Right renal pelvis (tissue), 4 donors: Measurements from ENCODE around the gene CHERP. TPM values are rescaled to one million over a fixed set of nuclear protein-coding genes. Genes with fewer than 3 reads are reported as not detected.
"Not testable (repeated sequence)": the region's sequence is repeated elsewhere in the genome, so short reads cannot be mapped to it uniquely, and the experiment has no call there.

Experiments
- DNase-seq, 4 donors: peaks; one replicate each; pipeline ENCODE4 v3.0.0-alpha.2; 2013; ENCODE audit warnings: low read depth in 4 of 4, low spot score in 3 of 4, missing footprints in 1 of 4
- polyA plus RNA-seq, 4 donors: library from polyadenylated mRNA; unstranded; fragments of 120-200 nt; gene quantifications; one replicate each; pipeline ENCODE4 v1.2.1, GENCODE V29; 2013; ENCODE audit not compliant: insufficient read length in 4 of 4

The CHERP gene
- polyA plus RNA-seq, 4 donors = 35.5 to 49.4 (median 39.5) TPM

DNA sequence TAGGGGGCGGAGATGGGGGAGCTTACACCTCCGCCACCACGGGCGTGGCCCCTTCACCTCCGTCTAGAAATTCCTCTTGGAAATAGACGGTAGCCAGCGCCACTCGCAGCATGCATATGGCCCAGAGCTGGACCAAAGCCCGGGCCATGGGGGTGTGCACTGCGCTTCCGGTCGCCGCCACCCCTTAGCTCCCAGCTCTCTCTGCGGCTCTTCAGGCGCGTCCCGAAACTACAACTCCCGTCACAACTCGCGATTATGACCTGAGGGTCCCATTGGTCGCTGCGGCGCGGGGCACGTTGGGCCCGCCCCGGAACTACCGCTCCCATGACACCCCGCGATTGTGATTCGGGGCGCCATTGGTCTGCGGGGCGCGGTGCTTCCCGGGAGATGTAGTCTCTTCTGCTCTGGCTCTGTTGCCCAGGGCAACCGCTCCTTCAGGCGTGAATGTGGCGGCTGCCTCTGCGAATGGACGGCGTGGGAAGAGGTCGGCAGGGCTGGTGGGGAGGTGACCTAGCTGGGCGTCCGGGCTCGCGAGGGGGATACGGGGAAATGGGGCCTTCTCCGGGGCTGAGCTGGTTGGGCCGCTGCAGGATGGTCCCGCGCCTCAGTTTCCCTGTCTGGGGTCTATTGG is 46.1 kb downstream of the CHERP start, which contains the start of the genes C19orf44 and CALR3:
C19orf44 (plus strand) TSS at position 413 of the 631 bp plus-strand sequence. CDS start 4,399 bp downstream, outside the sequence.
CALR3 (minus strand) TSS at position 186 of the 631 bp plus-strand sequence; CDS start at position 148, 38 bp downstream.
- peak; percentile 93 to 98 (median 97) for DNase-seq

DNA sequence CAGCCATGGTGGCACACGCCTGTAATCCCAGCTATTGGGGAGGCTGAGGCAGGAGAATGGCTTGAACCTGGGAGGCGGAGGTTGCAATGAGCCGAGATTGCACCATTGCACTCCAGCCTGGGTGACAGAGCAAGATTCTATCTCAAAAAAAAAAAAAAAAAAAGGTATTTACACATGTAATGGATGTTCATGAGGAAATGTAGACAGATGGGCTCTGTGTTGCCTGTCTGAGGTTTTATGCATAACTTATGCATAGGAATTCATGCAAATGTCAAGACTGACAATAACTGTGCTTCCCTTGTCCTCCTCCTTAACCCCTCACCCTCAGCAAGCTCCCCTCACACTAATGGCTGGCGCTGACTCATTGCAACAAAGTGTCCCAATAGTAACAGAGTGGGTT is 55.8 kb downstream of the CHERP start:
- not testable (repeated sequence) for DNase-seq

DNA sequence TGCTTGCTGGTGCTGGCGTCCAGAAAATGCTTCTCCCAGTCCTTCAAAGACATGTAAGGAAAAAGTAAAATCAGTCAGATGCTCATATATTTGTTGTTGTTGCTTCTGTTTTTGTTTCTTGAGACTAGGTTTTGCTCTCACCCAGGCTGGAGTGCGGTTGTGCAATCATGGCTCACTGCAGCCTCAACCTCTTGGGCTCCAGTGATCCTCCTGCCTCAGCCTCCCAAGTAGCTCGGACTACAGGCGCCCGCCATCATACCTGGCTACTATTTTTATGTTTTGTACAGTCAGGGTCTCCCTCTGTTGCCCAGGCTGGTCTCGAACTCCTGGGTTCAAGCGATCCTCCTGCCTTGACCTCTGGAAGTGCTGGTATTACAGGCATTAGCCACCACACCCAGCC is 59.5 kb downstream of the CHERP start:
- DNase-seq = no peak

DNA sequence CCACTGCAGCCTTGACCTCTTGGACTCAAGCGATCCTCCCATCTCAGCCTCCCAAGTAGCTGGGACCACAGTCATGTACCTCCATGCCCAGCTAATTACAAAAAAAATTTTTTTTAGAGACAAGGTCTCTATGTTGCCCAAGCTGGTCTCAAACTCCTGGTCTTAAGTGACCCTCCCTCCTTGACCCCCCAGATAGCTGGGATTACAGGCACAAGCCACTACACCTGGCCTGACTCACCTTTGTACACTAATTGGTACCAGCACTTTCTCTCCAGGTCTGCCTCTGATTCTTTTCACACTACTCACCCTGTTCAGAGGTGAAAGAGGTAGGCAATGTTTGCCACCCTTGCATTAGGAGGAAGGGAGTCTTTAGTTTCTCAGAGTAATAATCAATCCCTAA is 64.9 kb downstream of the CHERP start:
- DNase-seq = no peak

DNA sequence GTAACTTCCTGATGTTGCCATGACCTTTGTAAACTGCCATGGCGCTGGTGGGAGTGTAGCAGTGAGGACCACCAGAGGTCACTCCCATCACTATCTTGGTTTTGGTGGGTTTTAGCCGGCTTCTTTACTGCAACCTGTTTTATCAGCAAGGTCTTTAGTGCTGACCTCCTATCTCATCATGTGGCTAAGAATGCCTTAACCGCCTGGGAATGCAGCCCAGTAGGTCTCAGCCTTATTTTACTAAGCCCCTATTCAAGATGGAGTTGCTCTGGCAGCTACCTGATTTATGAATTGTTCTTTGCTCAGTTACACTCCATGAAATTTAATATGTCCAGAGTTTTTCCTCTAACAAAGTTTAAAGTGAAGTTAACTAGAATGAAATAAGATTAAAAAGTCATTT is 65.8 kb downstream of the CHERP start:
- DNase-seq = no peak

DNA sequence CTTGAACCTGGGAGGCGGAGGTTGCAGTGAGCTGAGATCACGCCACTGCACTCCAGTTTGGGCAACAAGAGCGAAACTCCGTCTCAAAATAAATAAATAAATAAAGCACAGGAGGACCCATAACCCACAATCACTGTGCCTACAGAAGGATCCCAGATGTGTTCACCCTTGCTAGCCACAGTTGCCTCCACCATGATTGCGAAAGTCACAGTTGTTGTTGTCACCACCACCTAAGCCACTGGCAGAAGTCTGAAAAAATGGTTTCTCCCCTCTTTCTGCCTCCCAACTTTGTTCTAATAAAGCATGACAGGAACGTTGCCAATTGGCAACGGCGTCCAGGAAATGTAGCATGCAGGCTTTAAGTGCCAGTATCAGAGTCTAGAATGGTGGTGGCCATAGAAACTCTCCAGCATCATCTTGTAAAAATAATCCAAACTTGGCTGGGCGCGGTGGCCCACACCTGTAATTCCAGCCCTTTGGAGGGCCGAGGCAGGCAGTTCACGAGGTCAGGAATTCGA is 68.3 kb downstream of the CHERP start:
- DNase-seq = no peak

DNA sequence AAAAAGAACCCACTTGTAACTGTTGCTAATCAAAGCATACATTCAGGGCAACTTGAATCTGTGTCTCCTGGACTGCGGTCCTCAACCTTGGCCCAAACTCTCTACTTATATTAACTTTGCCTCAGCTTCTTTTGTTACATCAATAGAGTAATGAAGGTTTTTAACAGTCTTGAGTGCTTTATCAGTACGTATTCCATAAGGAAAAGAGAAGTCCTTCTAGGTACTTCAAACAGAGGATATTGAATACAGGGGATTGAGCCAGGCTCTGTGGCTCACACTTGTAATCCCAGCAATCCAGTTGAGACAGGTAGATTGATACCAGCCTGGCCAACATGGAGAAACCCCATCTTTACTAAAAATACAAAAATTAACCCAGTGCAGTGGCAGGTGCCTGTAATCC is 69.2 kb downstream of the CHERP start:
- no peak for DNase-seq

DNA sequence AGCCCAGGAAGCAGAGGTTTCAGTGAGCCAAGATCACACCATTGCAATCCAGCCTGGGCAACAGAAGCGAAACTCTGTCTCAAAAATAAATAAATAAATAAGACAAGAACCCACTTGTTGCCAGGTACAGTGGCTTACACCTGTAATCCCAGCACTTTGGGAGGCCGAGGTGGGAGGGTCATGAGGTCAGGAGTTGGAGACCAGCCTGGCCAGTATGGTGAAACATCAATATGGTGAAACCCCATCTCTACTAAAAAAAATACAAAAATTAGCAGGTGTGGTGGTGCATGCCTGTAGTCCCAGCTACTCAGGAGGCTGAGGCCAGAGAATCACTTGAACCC is 69.7 kb downstream of the CHERP start:
- not testable (repeated sequence) for DNase-seq

DNA sequence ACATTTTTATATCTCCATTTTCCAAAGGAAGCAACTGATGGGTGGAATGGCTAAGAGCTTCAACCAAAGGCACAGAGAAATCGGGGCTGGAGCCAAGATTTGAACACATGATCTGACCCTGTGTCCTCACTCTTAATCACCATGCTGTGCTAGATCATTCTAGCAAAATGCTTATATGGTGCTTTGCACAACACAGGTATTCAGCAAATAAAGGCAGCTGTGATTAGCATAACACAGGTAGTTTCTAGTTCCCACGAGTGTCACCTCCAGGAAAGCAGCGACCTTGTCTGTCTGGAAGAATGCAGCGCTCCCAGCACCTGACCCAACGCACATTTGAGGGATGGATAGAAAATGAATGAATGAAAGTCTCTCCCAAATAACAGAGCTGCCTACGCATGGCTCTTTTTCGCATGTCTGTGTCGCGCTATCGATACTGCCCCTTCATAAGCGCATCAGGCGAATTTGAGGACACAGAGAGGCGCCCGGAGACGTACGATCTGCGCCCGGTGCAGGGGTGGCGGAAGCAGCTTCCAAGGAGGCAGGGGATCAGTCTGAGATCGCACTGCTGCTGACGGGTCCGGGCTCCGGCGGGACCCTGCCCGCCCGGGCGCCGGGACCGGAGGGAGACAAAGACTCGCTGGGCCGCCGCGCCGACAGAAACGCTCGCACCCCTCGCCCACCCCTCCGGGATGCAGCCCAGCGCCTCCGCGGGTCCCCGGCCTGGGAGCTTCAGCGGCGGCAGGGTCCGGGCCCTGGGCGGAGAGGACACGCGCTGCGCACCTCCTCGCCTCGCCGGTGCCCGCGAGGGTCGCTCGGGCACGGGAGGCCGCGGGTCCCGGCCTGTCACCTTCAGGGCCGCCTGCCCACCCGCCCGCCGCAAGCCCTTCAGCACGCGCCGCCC is 71.1 kb downstream of the CHERP start:
- DNase-seq = no peak

DNA sequence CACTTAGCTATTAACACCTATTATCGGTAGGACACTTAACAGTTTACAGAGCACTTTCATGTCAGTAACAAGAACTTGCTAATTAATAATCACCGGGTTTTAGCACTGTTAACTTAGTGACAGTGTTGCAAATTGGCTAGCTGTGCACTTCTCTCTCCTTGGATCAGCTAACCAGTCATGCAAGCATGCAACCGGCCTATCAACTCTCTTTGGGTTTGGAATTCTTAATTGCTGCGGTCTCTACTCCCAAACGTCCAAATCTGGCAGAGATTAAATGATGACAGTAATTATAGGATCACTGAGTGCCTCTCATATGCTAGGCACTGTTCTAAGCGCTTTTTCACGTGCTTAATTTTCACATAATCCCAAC is 71.7 kb downstream of the CHERP start:
- DNase-seq = no peak

Other genes with a start within 250 kb of the CHERP start
- 10 to 100 TPM; 22.5 to 45.9 (median 25.2) TPM for gene KLF2, start 217.6 kb downstream of the CHERP start, polyA plus RNA-seq
- 10 to 100 TPM; 27.2 to 34.3 (median 30.0) TPM for gene EPS15L1, start 70.5 kb downstream of the CHERP start, polyA plus RNA-seq
- under 1 TPM in 2 of 4 donors, not detected in 2; 0.05 to 0.37 TPM for gene CALR3, start 46.3 kb downstream of the CHERP start, polyA plus RNA-seq
- 10 to 100 TPM; 11.7 to 17.1 (median 16.3) TPM for gene C19orf44, start 46.0 kb downstream of the CHERP start, polyA plus RNA-seq
- gene SLC35E1, start 30.0 kb upstream of the CHERP start, polyA plus RNA-seq = 10 to 100 TPM; 39.2 to 47.0 (median 43.5) TPM
- 1 to 10 TPM; 7.0 to 8.2 (median 7.7) TPM for gene MED26, start 85.8 kb upstream of the CHERP start, polyA plus RNA-seq
- 100 to 1,000 TPM in 3 of 4 donors, 10 to 100 TPM in 1; 97.4 to 114 (median 107) TPM for gene SMIM7, start 117.7 kb upstream of the CHERP start, polyA plus RNA-seq
- 1 to 10 TPM; 7.6 to 8.7 (median 7.9) TPM for gene TMEM38A, start 118.7 kb upstream of the CHERP start, polyA plus RNA-seq
- under 1 TPM; 0.04 to 0.08 (median 0.06) TPM for gene NWD1, start 177.4 kb upstream of the CHERP start, polyA plus RNA-seq